ENCODE measurements around the gene CTNNBIP1.

GRCh38 chr1:9907441-9907840 is 2.6 kb downstream of the CTNNBIP1 start:
- TF ChIP-seq ZBTB33 (IDR thresholded peaks at IDR 0.05; ENCODE audit: extremely low read depth, insufficient replicate concordance, low read length): no peak
- no peak for TF ChIP-seq RAD21 (IDR thresholded peaks at IDR 0.05; ENCODE audit: low read depth)
- no peak for TF ChIP-seq CTCF (IDR thresholded peaks at IDR 0.05 in 2 of 3, conservative IDR thresholded peaks at IDR 0.05 in 1 of 3; ENCODE audit: borderline replicate concordance in 1 of 3, insufficient read depth in 1 of 3, low read depth in 2 of 3, low read length in 2 of 3)
- no peak for TF ChIP-seq POLR2A (IDR thresholded peaks at IDR 0.05; ENCODE audit: borderline replicate concordance, extremely low read depth, insufficient read depth, insufficient read length)
- no peak for TF ChIP-seq SIN3A (IDR thresholded peaks at IDR 0.05; ENCODE audit: low read depth)
- no peak for TF ChIP-seq ELF1 (IDR thresholded peaks at IDR 0.05; ENCODE audit: borderline replicate concordance, low read depth)
- no peak for TF ChIP-seq REST (IDR thresholded peaks at IDR 0.05; ENCODE audit: low read depth)
- TF ChIP-seq CEBPB (IDR thresholded peaks at IDR 0.05; ENCODE audit: low read depth): no peak
- TF ChIP-seq YY1 (IDR thresholded peaks at IDR 0.05; ENCODE audit: extremely low read depth, insufficient replicate concordance, low read depth, low read length): no peak
- no peak for TF ChIP-seq SP1 (IDR thresholded peaks at IDR 0.05; ENCODE audit: low read depth)
- TF ChIP-seq JUND (IDR thresholded peaks at IDR 0.05): no peak
- no peak for TF ChIP-seq ATF3 (IDR thresholded peaks at IDR 0.05)
- TF ChIP-seq CBX3 (IDR thresholded peaks at IDR 0.05; ENCODE audit: low read depth): no peak
- no peak for TF ChIP-seq POLR2AphosphoS5 (IDR thresholded peaks at IDR 0.05; ENCODE audit: low read depth, low read length)

All from HCT116 (cell line).